Measurements from ENCODE around the gene BHLHA15.

BHLHA15 gene

DNA sequence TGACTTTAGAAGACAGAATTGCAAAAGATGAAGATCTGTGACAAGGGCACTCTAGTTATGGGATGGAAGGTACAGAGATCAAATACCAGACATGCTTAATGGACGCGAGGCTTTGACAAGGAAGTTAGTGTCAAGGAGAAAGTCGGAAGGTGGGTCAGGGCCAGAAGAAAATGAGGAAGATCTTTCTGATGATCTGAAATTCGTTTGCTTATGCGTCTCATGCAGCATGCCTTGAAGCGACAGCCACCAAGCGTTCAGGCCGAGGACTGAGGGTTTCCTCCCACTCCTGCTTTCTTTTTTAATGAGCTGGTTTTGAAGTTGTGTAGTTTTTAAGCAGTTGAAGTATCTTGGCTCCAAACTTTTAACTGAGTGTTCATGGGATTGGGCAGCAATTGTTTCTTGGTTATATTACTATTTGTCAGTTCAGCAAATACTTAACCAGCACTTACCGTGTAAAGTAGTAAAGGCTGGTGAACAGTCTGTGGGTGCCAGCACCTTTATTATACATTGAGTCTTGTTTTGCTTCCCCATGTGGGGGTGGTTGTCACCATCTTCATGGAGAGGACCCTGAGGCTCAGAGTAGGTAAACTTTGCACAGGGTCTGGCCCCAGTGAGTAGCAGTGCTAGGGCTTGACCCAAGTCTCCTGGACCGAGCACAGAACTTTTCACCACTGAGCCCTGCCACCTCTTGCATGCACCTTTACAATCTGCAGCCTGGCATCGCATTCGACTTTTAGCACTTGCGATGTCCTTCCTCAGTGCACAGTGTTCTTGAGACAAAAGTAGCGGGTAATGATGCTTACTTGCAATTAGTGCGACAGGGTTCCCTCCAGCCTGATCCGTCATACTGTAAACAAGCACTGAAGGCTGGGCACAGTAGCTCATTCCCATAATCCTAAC lies 14.3 kb upstream of the BHLHA15 start:
- peak in 1 of 2 experiments; percentile 80 for DNase-seq (ENCODE audit: low read depth in 1 of 2, low spot score in 1 of 2)
- TF ChIP-seq GABPA (IDR thresholded peaks at IDR 0.05; ENCODE audit: low read depth) (no peak), SPI1 (IDR thresholded peaks at IDR 0.05; ENCODE audit: borderline replicate concordance, low read depth) (no peak; the same call in 1 of the 2 replicates), POLR2AphosphoS5 (IDR thresholded peaks at IDR 0.05; ENCODE audit: low read depth) (no peak; the same call in 1 of the 2 replicates)
- TF ChIP-seq, protein P1, sequence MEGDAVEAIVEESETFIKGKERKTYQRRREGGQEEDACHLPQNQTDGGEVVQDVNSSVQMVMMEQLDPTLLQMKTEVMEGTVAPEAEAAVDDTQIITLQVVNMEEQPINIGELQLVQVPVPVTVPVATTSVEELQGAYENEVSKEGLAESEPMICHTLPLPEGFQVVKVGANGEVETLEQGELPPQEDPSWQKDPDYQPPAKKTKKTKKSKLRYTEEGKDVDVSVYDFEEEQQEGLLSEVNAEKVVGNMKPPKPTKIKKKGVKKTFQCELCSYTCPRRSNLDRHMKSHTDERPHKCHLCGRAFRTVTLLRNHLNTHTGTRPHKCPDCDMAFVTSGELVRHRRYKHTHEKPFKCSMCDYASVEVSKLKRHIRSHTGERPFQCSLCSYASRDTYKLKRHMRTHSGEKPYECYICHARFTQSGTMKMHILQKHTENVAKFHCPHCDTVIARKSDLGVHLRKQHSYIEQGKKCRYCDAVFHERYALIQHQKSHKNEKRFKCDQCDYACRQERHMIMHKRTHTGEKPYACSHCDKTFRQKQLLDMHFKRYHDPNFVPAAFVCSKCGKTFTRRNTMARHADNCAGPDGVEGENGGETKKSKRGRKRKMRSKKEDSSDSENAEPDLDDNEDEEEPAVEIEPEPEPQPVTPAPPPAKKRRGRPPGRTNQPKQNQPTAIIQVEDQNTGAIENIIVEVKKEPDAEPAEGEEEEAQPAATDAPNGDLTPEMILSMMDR (IDR thresholded peaks at IDR 0.05; ENCODE audit: insufficient read depth, low read length) = peak; percentile 19
- Histone ChIP-seq H3K27ac (replicated peaks) (peak overlapping the region; percentile 32), H3K4me3 (replicated peaks; ENCODE audit: insufficient read depth, low read length) (no peak overlapping the region), H3K27me3 (ENCODE audit: insufficient read depth, poor library complexity, severe bottlenecking) (no peaks in the 10 kb centered on the region)

DNA sequence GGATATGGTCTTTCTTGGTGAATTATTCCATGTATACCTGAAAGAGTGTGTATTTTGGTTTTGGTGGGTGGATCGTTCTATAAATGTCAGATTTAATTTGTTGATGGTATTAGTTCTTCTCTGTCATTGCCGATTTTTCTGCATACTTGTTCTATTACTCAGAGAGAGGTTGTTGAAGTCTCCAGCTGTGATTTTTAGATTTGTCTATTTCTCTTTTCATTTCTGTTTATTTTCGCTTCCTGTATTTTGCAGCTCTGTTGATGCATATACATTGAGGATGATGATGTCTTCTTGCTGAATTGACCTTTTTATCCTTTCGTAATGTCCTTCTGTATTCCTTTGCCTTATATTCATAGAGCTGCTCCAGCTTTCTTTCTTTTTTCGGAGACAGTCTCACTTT lies 12.1 kb upstream of the BHLHA15 start:
- H3K27ac ChIP-seq (replicated peaks) = no peak overlapping the region
- no peak overlapping the region for H3K4me3 ChIP-seq (replicated peaks; ENCODE audit: insufficient read depth, low read length)
- H3K27me3 ChIP-seq (ENCODE audit: insufficient read depth, poor library complexity, severe bottlenecking) = no peaks in the 10 kb centered on the region
- TF ChIP-seq POLR2AphosphoS5 (IDR thresholded peaks at IDR 0.05; ENCODE audit: low read depth) (no peak), SPI1 (IDR thresholded peaks at IDR 0.05; ENCODE audit: borderline replicate concordance, low read depth) (no peak), GABPA (IDR thresholded peaks at IDR 0.05; ENCODE audit: low read depth) (no peak)
- TF ChIP-seq, protein P1 (IDR thresholded peaks at IDR 0.05; ENCODE audit: insufficient read depth, low read length) = no peak
- TF ChIP-seq, protein P2, sequence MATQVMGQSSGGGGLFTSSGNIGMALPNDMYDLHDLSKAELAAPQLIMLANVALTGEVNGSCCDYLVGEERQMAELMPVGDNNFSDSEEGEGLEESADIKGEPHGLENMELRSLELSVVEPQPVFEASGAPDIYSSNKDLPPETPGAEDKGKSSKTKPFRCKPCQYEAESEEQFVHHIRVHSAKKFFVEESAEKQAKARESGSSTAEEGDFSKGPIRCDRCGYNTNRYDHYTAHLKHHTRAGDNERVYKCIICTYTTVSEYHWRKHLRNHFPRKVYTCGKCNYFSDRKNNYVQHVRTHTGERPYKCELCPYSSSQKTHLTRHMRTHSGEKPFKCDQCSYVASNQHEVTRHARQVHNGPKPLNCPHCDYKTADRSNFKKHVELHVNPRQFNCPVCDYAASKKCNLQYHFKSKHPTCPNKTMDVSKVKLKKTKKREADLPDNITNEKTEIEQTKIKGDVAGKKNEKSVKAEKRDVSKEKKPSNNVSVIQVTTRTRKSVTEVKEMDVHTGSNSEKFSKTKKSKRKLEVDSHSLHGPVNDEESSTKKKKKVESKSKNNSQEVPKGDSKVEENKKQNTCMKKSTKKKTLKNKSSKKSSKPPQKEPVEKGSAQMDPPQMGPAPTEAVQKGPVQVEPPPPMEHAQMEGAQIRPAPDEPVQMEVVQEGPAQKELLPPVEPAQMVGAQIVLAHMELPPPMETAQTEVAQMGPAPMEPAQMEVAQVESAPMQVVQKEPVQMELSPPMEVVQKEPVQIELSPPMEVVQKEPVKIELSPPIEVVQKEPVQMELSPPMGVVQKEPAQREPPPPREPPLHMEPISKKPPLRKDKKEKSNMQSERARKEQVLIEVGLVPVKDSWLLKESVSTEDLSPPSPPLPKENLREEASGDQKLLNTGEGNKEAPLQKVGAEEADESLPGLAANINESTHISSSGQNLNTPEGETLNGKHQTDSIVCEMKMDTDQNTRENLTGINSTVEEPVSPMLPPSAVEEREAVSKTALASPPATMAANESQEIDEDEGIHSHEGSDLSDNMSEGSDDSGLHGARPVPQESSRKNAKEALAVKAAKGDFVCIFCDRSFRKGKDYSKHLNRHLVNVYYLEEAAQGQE (IDR thresholded peaks at IDR 0.05; ENCODE audit: insufficient replicate concordance, low read depth) = no peak
- no peak for DNase-seq (ENCODE audit: low read depth in 1 of 2, low spot score in 1 of 2)

DNA sequence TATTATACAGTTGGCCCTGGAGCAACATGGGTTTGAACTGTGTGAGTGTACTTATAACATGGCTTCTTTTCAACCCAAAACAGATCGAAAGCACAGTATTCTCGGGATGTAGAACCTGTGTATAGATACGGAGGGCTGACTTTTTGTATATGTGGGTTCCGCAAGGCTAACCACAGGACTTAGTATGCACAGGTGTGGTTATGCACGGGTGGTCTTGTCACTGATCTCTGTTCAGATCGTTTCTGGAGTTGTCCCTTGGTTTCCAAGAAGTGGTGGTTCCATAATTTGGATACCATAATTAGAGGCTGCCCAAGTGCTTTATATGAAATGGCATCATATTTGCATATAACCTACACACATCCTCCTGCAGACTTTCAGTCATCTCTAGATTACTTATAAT lies 10.9 kb upstream of the BHLHA15 start:
- no peak for DNase-seq (ENCODE audit: low read depth in 1 of 2, low spot score in 1 of 2)
- Histone ChIP-seq H3K4me3 (replicated peaks; ENCODE audit: insufficient read depth, low read length) (no peak overlapping the region), H3K27me3 (ENCODE audit: insufficient read depth, poor library complexity, severe bottlenecking) (no peaks in the 10 kb centered on the region), H3K27ac (replicated peaks) (no peak overlapping the region)
- no peak for TF ChIP-seq SPI1 (IDR thresholded peaks at IDR 0.05; ENCODE audit: borderline replicate concordance, low read depth)
- TF ChIP-seq POLR2AphosphoS5 (IDR thresholded peaks at IDR 0.05; ENCODE audit: low read depth) = no peak
- TF ChIP-seq, protein P1 (IDR thresholded peaks at IDR 0.05; ENCODE audit: insufficient read depth, low read length) = no peak
- TF ChIP-seq, protein P2 (IDR thresholded peaks at IDR 0.05; ENCODE audit: insufficient replicate concordance, low read depth) = no peak
- no peak for TF ChIP-seq GABPA (IDR thresholded peaks at IDR 0.05; ENCODE audit: low read depth)

All from HL-60 (cell line).